Inferior parietal cortex (tissue), 1 donor: ENCODE measurements around the gene AQP12A.

ENCODE experiments used
- DNase-seq: peaks from one replicate; pipeline ENCODE4 v3.0.0-alpha.2; 2016; ENCODE audit errors: extremely low spot score

The AQP12A gene

DNA sequence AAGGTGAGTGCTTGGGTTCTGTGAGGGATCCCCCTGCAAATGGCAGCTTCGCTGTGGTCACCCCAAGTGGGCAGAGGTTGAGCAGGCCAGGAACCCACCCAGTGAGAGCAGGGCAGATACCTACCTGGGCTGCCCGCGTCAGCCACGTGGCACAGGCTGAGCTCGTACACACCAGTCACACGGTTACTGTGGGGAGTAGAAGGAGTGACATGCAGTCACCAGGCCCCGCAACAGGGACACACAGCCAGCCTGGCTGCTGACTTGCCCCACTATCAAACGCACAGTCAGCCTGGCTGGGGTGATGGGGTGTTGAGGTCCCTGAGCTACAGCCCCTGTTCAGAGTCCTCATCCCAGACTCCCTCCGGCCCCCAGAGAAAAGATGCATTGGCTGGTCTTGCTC, 32.2 kb downstream of the AQP12A start:
- DNase-seq: no peak

DNA sequence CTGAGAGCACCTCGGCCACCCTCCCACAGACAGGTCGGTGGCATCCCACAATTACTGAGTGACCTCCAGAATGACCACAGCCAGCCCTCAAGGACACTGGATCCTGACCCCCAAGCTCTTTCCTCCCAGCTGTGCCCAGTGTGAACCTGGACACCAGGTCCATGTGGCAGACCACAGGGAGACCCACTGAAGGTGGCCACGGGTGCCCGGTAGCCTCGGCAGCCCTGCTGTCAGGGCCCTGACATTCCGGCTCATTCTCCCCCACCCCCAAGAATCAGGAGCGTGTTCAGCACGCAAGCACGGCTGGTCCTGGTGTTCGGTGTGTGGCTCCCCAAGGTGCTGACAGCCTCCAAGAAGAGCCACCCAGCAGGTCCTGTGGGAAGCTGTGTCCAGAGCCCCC, 32.8 kb downstream of the AQP12A start:
- no peak for DNase-seq

DNA sequence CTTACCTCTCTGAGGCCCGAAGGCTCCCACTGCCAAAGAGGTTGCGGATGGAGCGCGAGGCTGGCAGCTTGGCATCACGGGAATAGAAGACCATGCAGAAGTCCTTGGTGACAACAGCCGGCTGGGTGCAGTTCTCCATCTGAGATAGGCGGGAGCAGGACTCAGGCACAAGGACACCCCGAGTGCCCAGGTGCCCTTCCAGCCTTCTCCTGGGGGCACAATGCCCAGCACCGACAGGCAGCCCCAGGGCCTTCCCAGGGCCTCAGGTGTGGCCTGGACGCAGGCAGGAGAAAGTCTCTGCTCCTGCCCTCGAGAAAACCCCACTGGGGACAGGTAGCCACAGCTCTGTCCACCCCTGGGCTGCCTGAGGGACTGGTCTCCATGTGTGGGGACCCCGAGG, 33.6 kb downstream of the AQP12A start:
- no peak for DNase-seq

DNA sequence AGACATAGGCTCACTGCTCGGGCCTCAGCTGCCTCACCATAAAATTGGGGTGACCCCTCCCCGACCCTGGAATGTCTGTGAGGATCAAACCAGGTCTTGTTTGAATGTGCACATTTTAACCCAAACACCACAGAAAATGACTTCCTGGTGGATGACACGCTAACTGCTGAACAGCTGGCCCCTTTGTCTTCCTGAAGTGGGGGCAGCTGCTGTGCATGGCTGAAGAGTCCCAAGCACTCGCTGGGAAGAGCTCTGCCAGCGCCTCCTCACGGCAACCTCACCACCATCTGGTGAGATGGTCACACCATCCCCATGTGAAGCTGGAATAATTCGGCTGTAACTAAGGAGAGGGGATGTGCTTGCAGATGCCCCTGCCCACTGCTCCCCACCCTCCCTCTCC, 34.0 kb downstream of the AQP12A start:
- DNase-seq: no peak

DNA sequence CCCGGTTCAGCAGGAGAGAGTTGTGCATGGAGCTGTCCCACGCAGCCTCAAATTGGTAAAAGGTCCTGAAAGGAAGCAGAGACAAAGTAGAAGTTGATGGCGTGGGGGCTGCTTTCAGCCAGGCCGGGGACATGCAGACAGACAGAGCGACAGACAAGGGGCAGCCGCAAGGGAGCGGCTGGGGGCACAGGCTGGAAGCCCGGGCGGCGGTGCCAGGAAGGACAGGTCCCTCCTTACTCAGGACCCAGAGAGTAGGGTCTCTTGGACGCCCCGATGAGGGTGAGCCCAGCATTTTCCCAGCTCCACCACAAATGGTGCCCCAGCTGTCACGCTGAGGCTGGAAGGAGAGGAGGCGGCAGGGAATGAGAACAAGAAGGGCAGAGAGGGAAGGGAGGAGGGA, 35.2 kb downstream of the AQP12A start:
- DNase-seq: no peak

DNA sequence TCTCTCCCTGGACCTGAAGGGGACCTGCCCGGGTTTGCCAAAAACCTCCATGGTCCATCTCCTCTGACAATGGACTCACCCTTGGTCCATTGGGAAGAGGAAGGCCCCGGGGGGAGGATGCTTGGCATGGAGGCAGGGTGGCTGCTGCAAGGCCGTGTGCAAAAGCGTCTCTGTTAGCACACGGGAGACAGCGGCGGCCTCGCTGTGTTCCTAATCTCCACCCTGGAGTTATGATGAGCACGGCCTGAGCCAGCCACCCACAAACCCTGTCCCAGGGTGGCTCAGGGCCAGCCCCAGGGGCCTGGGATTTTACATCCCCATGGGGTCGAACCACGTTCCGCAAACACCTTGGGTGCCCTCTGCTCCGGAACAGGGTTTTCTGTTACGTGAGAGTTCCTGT, 35.8 kb downstream of the AQP12A start:
- DNase-seq: no peak

DNA sequence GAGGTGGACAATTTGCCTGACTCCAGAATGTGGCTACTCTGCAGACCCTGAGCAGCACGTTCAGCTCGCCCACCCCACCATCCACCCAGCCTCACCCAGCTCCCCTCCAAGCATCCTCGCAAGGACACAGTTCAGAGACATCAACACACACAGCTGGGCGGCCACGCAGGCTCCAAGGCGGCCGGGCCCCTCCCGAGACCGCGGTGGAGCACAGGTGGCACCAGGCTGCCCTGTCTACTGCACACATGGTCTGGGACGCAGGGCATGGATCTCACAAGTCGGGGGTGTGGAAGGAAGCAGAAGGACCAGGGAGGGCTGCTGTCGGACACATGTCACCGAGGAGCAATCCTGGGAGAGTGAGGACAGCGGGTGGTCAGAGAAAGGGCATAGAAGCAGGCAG, 36.2 kb downstream of the AQP12A start:
- DNase-seq: no peak

DNA sequence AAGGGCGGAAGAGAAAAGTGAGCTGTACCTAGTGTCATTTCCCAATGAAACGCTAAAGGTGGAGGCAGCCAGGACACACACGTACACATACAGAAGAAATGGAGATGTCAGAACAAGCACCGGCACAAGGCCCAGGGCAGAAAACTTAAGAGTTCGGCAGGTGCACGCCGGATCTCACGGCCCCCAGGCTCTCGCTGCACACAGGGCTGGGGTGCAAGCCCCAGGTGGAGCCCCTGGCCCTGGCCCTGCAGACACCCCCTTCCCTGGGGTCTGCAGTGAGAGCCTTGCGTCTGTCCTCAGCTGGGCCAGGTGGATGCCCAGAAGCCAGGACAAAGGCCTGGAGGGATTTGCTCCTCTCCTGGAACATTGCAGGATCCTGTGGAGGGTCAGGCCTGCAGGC, 36.7 kb downstream of the AQP12A start:
- DNase-seq: no peak

DNA sequence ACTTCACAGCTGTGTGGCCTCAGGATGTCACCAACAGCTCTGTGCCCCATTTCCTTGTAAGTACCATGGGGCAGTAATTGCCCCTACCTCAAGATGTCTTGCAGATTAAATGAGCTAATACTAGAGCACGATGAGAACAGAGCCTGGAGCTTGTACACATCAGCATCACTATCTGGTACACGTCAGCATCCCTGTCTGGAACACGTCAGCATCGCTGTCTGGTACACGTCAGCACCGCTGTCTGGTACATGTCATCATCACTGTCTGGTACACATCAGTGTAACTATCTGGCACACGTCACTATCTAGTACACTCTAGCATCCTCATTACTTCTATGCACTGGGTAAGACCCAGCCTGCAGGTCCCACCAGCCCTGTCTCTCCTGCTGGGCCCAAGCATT, 37.2 kb downstream of the AQP12A start:
- DNase-seq: no peak

DNA sequence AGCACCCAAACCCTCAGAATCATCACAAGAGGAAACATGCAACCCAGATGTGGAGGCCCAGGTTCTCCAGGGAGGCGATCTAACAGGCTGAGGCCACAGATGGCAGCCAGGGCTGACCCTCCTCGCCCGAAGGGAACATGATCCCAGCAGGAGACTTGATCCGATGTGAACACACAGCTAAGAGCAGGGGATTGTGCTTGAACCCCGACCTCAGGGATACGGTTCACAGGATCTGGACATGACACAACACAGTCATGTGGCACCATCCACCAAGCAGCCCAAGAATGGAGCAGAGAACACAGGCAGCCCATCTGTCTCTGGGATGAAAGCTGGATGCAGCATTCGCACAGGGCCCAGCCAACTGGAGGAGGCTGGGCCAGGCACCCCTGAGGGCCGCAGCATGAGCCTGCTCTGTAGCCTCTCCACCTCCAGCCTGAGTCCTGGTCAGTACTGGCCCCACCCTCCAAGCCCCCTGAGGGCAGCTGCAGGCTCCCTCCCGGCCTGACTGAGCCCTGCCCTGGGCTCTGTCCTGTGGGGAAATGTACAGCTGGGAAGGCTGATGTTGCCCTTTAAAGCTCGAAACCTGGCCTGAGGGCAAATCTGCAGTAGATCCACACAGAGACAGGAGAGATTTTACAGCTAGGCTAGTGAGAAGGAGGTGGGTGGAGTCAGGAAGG, 39.0 kb downstream of the AQP12A start:
- no peak for DNase-seq

DNA sequence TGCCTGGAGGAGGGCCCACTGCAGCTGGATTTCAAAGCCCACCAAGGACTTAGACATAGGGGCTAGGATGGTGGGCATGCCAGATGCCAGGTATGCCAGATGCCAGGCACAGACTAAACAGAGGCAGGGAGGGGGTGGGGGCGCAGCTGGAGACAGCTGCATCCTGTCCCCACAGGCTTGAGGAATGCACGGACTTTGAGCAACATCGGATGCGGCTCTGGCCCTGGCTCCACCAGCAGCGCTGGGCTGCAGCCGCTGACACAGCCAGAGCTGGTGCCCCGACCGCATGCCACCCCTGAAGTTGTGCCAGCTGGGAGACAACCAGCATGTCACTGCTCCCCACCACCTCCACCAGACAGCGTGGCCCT, 39.5 kb downstream of the AQP12A start:
- no peak for DNase-seq

DNA sequence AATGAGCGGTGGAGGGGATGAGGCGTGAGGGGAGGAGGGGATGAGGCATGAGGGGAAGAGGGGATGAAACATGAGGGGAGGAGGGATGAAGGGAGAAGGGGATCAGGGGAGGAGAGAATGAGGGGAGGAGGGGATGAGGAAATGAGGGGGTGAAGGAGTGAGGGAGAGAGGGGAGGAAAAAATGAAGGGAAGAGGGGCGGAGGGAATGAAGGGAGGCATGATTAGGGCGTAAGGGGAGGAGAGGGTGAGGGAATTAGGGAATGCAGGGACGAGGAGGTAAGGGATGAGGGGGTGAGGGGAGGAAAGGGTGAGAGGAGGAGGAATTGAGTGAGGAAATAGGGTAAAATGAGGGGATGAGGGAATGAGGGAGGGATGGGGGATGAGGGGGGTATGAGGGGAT, 40.5 kb downstream of the AQP12A start:
- no peak for DNase-seq

DNA sequence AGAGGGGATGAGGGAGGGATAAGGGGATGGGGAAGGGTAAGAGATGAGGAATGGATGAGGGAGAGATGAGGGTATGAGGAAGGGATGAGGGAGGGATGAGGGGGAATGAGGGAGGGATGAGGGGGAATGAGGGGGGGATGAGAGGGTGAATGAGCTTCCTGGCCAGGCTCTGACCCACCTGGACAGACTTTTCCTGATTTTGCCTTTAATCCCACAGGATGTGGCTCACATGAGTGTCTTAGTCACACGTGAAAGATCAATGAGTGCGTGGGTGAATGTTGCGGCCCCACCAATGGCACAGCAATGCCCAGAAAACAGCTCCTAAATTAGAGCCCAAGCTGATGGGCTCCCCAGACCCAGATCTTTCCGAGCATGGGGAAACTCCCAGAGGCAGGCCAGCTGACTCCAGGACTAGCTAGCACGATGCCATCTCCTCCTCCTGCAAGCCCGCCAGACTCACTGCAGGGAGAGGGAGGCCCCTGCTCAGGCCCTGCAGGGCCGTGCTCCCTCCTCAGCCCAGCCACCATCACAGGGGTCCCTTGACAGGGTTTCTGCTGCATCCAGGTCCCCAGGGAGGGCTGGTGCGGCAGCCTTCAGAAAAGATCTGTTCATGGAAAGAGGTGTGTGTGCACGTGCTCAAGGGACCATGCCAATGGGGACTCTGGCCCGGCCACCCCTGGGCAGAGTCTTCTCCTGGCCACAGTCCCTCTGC, 41.4 kb downstream of the AQP12A start:
- no peak for DNase-seq

DNA sequence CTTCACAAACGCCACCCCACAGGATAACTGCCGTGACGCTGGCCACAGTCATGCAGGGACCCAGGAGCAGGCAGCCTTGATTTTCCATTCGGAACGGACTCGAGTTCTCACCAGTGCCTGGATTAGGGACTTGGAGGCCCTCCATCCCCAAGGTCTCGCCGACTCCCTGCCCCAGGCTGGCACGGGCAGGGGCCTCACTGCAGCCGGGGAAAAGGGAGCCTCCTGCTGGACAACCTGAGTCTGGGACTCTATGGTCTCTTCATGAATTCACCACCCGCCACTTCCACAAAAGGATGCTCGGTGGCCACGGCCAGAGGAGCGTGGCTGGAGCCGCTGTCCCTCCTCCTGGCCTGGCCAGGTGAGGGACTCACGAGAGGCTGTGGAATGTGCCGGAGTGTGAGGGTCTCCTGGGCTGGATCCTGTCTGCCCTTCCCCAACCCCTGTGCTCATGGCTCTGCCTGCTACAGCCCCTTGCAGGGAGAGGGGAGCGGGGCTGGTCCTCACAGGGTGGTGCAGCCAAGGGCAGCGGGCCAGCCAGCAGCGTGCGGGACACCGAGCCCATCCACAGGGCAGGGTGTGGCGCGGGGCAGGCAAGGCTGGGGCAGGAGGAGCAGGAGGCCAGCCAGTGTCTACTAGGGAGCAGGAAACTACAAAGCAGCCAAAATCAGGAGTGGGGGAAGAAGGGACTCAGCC, 42.3 kb downstream of the AQP12A start:
- DNase-seq: no peak

DNA sequence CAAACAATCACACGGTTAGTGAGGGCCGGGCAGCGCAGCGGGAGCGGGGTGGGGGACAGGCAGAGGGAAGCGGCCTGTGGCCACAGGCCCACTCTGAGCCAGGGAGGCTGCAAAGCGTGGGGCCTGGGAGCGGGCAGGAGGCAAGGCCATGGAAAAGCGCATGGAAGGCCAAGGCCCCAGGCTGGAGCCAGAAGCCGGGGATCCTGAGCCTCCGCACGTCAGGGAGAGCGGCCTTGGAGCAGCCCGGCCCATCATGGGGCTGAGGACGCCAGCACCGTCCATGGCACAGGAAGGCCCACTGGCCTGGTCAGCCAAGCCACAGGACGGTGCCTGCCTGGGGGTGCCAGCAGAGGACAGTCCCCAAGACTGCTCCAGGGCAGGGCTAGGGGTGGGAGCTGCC, 43.1 kb downstream of the AQP12A start:
- DNase-seq: no peak

DNA sequence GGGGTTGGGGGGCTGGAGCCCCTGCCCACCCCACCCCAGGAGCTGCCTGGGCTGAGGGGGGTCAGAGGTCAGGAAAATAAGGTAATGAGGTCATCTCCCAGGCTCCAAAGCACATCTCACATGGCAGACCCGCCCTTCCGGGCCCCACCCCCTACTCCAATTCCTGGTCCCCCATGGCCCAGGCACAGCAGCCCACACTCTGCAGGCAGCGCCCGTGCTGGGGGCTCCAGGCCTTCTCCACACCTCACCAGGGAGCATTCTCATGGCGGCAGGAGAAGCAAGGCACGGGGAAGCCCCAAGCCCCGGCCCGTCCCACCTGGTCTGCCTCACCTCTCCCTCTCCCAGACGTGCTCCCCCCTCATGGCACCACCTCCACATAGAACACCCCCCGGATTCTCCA, 43.8 kb downstream of the AQP12A start:
- DNase-seq: no peak

DNA sequence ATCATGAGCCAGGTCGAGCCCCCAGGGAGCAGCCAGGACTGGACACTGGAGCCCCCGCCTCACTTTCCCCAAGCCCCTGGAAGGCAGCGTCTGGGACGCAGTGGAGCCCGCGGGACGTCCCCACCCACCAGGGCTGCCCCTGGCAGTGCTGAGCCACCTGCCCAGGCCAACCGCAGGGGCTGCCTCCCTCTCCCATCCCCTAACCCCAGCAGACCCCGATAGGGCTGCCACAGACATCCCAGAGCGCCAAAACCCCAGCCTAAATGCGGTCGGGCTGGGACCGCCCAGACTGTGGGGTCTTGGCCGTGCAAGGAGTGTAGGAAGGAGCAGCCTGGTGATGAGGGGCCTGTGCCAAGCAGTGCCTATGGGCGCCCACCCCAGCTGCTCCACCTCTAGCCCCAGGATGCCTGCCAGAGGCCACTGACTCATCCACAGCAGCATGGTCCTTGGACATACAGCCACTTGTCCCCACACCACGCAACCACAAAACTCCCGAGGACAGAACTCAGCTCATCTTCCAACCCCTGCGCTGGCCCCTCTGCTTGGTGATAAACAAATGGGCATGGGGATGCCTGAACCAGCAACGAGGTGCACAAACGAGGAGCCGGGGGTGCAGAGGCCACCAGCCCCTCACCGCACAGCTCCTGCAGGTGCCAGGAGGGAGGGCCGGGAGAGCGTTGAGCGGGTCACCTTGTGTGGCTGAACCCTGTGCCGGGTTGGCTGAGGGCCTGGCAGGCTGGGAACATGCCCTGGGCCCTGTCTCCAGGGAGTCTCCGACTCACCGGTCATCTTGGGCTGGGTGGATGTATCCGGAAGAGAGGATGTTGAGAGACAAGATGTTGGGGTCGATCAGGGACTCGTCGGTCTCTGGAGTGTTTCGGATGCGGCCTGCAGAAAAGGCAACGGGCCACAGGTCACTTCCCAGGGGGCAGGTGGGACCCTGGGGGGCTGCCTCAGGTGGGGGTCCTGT, 44.9 kb downstream of the AQP12A start:
- DNase-seq: no peak

DNA sequence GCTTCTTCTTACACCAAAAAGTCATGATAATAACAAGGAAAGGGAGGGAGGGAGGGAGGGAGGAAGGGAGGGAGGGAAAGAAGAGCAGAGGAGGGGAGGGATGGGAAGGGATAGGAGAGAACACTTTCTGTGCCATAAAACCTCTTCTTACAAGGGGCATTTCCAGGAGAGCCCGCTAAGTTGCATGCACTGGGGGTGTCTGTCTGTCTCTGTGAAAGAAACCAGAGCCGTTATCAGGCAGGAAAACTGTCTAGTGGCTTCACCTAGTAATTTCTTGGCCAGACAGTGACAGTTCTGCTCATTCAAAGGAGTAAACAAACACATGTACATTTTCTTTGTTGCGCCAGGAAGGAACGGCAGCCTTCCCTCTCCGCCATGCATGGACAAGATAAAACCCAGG, 45.8 kb downstream of the AQP12A start:
- DNase-seq: no peak

DNA sequence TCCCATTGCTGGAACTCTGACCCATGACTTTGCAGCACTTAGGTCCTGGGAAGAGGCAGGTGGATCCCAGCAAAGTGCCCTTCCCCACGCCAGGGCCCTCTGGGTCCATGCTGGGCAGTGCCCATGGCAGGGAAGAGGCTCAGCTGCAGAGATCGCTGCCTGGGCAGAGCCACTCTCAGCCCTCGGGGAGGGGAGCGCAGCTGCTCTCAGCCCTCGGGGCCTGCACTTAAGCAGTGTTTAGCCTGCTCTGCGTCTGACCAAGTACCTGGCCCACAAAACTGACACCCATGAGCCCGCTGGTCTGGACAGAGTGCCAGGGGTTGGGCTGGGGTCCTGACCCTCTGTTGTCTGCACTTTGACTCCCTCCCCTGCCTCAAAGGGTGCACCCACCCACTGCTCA, 46.3 kb downstream of the AQP12A start:
- DNase-seq: no peak

DNA sequence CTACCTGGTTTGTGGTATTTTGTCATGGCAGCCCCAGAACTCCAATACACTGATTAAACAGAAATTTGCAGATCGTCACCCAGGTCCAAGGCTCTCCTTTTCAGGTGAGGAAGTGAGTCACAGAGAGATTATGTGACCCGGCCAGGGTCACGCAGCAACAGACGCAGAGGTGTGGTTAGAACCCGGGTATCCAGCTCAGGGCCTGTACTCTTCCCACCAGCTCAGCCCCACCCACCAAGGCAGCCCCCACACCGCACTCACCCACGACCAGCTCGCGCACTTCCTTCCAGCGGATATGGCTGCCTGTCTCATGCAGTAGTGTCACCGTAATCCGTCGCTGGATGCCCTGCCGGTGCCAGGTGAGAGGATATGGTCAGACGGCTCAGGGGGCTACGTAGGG, 48.1 kb downstream of the AQP12A start:
- no peak for DNase-seq

DNA sequence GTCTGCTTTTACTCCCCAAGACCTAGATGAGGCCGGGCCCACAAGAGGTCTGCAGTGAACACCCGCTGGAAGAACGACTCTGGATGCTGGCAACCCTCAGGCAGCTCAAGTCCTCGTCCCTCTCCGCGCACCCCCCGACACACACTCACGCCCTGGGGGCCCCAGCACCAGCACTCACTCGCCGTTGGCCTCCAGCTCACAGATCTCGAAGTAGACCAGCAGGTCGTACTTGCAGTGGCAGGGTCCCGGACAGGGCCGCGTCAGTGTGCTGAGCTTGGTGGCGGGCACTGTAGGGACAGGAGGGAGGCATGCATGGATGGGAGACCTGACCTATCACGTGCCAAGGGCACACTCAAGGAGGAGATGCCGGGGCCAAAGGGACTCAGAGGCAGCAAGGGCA, 49.4 kb downstream of the AQP12A start:
- DNase-seq: no peak

DNA sequence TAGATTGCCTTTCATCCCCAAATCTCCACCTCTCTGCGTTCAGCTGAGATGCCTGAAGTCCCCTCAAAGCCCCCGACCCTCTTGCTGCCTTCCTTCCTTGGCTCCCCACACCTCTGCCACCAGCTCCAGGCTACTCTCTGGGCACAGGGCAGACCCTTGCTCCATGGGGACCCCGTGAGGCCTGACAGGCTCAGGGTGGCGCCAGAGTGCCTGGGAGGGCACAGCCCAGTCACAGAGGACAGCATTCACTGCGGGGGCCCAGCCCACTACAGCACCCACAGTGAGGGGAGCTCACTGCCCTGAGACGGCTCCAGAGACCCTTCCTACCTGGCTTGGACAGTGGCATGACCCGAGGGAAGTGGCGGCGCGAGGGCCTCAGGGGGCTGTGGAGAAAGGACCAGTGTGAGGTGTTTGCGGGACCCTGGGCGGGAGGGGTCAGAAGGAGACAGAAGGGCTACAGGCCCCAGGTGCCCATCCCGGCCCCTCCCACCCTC, 51.0 kb downstream of the AQP12A start:
- no peak for DNase-seq
